Natural killer cell (primary cell): Measurements from ENCODE around the gene BNIP5. TPM values are rescaled to one million over a fixed set of nuclear protein-coding genes. Genes with fewer than 3 reads are reported as not detected.
A peak's percentile ranks its signal among the peaks of the same experiment; 100 is the strongest.

Source experiments
- ATAC-seq, 3 donors: fragments of 150-1000 bp in 2 of 3; fragments of 200-7000 bp in 1 of 3; cut with Tn5 transposase; 1 replicate in 1 of 3; 2 replicates in 2 of 3; pipeline ENCODE4 v1.10.0; 2021; ENCODE audit warnings: mild to moderate bottlenecking in 2 of 3, moderate library complexity in 2 of 3
- DNase-seq, 2 donors: peaks; one replicate each; pipeline versions ENCODE4 v3.0.0 to v3.0.0-alpha.2; 2013 to 2021; ENCODE audit warnings: mixed read lengths in 1 of 2
- H3K27ac ChIP-seq: one replicate; pipeline ENCODE4 v1.5.1; 2013; ENCODE audit warnings: mild to moderate bottlenecking, low read length
- H3K27me3 ChIP-seq: one replicate; pipeline ENCODE4 v1.6.1; 2013; ENCODE audit warnings: low read length; ENCODE audit not compliant: control insufficient read depth, insufficient read depth
- H3K36me3 ChIP-seq: one replicate; pipeline ENCODE4 v1.6.1; 2013; ENCODE audit warnings: low read length; ENCODE audit not compliant: control insufficient read depth, insufficient read depth
- H3K4me1 ChIP-seq: one replicate; pipeline ENCODE4 v1.6.1; 2013; ENCODE audit warnings: low read length; ENCODE audit not compliant: control insufficient read depth, insufficient read depth
- H3K4me3 ChIP-seq: one replicate; pipeline ENCODE4 v1.5.1; 2013; ENCODE audit warnings: low read length
- H3K9me3 ChIP-seq: one replicate; pipeline ENCODE4 v1.6.1; 2013; ENCODE audit warnings: low read length; ENCODE audit not compliant: control insufficient read depth, insufficient read depth
- H3K27ac Mint-ChIP-seq, 2 donors: one replicate each; pipeline ENCODE4 v1.8.0; 2022; ENCODE audit warnings: mild to moderate bottlenecking in 2 of 2, mixed read lengths in 2 of 2, moderate library complexity in 1 of 2
- H3K27me3 Mint-ChIP-seq, 2 donors: one replicate each; pipeline ENCODE4 v1.8.0; 2022; ENCODE audit warnings: low read depth in 2 of 2, mixed read lengths in 2 of 2
- H3K36me3 Mint-ChIP-seq: one replicate; pipeline ENCODE4 v1.8.0; 2022; ENCODE audit warnings: mixed read lengths
- H3K4me1 Mint-ChIP-seq, 2 donors: one replicate each; pipeline ENCODE4 v1.8.0; 2022; ENCODE audit warnings: mixed read lengths in 2 of 2
- H3K4me3 Mint-ChIP-seq: one replicate; pipeline ENCODE4 v1.8.0; 2022; ENCODE audit warnings: mild to moderate bottlenecking, moderate library complexity, mixed read lengths
- H3K9me3 Mint-ChIP-seq, 2 donors: one replicate each; pipeline ENCODE4 v1.8.0; 2022; ENCODE audit warnings: mixed read lengths in 2 of 2
- CTCF ChIP-seq: fragments of 200-600 bp; IDR thresholded peaks from one replicate; pipeline ENCODE4 v1.8.0; 2022; ENCODE audit warnings: antibody characterized with exemption
- WGBS: methylation state at CpG from one replicate; pipeline ENCODE4 v1.1.7; 2013; ENCODE audit warnings: missing lambda C conversion rate; ENCODE audit not compliant: insufficient coverage; 5-methylcytosine and 5-hydroxymethylcytosine counted together
- intact Hi-C: fragments of 100-400 bp; cut with micrococcal nuclease; formaldehyde crosslinking; loops from one replicate; pipeline ENCODE4 v1.14.2; 2022
- total RNA-seq, 4 donors: library from RNA; stranded (reverse); fragments of 120-200 nt in 1 of 4; gene quantifications; one replicate each; pipeline versions ENCODE4 v1.2.3 to v1.2.4, GENCODE V29; 2013 to 2022

BNIP5 gene
- total RNA-seq, 3 donors from 2014 or later (not counting 1 experiment from before 2014, with no cell fraction given), result not detected

GRCh38 chr6:36358226-36358915 is 21.7 kb upstream of the BNIP5 start:
- Histone ChIP-seq H3K4me3 (no peak overlapping the region), H3K9me3 (no peaks in the 10 kb centered on the region), H3K27me3 (no peaks in the 10 kb centered on the region), H3K4me1 (peaks cover 7% of the 10 kb centered on the region), H3K27ac (no peak overlapping the region), H3K36me3 (no peaks in the 10 kb centered on the region)
- no peaks in the 10 kb centered on the region for H3K9me3 Mint-ChIP-seq
- no peak for DNase-seq
- H3K27ac Mint-ChIP-seq, result no peak overlapping the region
- 56% methylated on average over 4 of the region's 4 CpGs for WGBS
- intact Hi-C loops, result no loop called here
- TF ChIP-seq CTCF, result no peak
- H3K4me3 Mint-ChIP-seq, result no peak overlapping the region
- peaks cover 0 to 17% of the 10 kb centered on the region in 2 donors for H3K4me1 Mint-ChIP-seq
- H3K27me3 Mint-ChIP-seq, result peaks cover 9% of the 10 kb centered on the region in 2 donors
- ATAC-seq, result no peak
- no peaks in the 10 kb centered on the region for H3K36me3 Mint-ChIP-seq

GRCh38 chr6:36357872-36358225 is 21.2 kb upstream of the BNIP5 start:
- Mint-ChIP-seq H3K36me3 (no peaks in the 10 kb centered on the region), H3K4me1 (peaks cover 0 to 17% of the 10 kb centered on the region in 2 donors), H3K9me3 (no peaks in the 10 kb centered on the region), H3K27ac (no peak overlapping the region), H3K4me3 (no peak overlapping the region), H3K27me3 (peaks cover 9% of the 10 kb centered on the region in 2 donors)
- peak in 1 of 2 donors; percentile 50 for DNase-seq
- Histone ChIP-seq H3K9me3 (no peaks in the 10 kb centered on the region), H3K27me3 (no peaks in the 10 kb centered on the region), H3K4me1 (peaks cover 7% of the 10 kb centered on the region), H3K27ac (no peak overlapping the region), H3K4me3 (no peak overlapping the region), H3K36me3 (no peaks in the 10 kb centered on the region)
- no peak for TF ChIP-seq CTCF
- intact Hi-C loops, result no loop called here
- peak in 2 of 3 donors; percentile 6 to 38 for ATAC-seq
- 46% methylated on average over 3 of the region's 3 CpGs for WGBS

GRCh38 chr6:36355819-36356218 is 19.1 kb upstream of the BNIP5 start:
- WGBS, result 41% methylated on average over 4 of the region's 4 CpGs
- Histone ChIP-seq H3K36me3 (no peaks in the 10 kb centered on the region), H3K4me3 (no peak overlapping the region), H3K9me3 (no peaks in the 10 kb centered on the region), H3K27me3 (no peaks in the 10 kb centered on the region), H3K27ac (no peak overlapping the region), H3K4me1 (peaks cover 7% of the 10 kb centered on the region)
- no peaks in the 10 kb centered on the region for H3K36me3 Mint-ChIP-seq
- TF ChIP-seq CTCF, result no peak
- H3K27ac Mint-ChIP-seq, result no peak overlapping the region
- DNase-seq (no peak), ATAC-seq (no peak)
- no peaks in the 10 kb centered on the region for H3K9me3 Mint-ChIP-seq
- peaks cover 9% of the 10 kb centered on the region in 2 donors for H3K27me3 Mint-ChIP-seq
- H3K4me1 Mint-ChIP-seq, result peaks cover 0 to 14% of the 10 kb centered on the region in 2 donors
- intact Hi-C loops, result no loop called here
- H3K4me3 Mint-ChIP-seq, result no peak overlapping the region

GRCh38 chr6:36353411-36353915 is 16.8 kb upstream of the BNIP5 start:
- DNase-seq (no peak), ATAC-seq (no peak)
- H3K4me1 ChIP-seq, result no peaks in the 10 kb centered on the region
- H3K4me3 ChIP-seq, result no peak overlapping the region
- H3K36me3 Mint-ChIP-seq, result no peaks in the 10 kb centered on the region
- H3K27ac ChIP-seq, result no peak overlapping the region
- H3K4me1 Mint-ChIP-seq, result peaks cover 0 to 5% of the 10 kb centered on the region in 2 donors
- H3K9me3 Mint-ChIP-seq, result no peaks in the 10 kb centered on the region
- H3K27me3 ChIP-seq, result no peaks in the 10 kb centered on the region
- TF ChIP-seq CTCF, result no peak
- no peaks in the 10 kb centered on the region for H3K36me3 ChIP-seq
- no peaks in the 10 kb centered on the region for H3K9me3 ChIP-seq
- intact Hi-C loops, result no loop called here
- H3K27ac Mint-ChIP-seq, result no peak overlapping the region
- no peak overlapping the region for H3K4me3 Mint-ChIP-seq
- peaks cover 17 to 23% of the 10 kb centered on the region in 2 donors for H3K27me3 Mint-ChIP-seq
- WGBS, result 86% methylated on average over 3 of the region's 4 CpGs
